HG03354 (cell line): ENCODE measurements around the gene ANKRD6.

Experiments used
- ATAC-seq: cut with Tn5 transposase; IDR thresholded peaks from one replicate; pipeline ENCODE4 v1.9.1; 2021; ENCODE audit warnings: mild to moderate bottlenecking; ENCODE audit not compliant: unreplicated experiment, poor library complexity, severe bottlenecking

ANKRD6 gene

DNA sequence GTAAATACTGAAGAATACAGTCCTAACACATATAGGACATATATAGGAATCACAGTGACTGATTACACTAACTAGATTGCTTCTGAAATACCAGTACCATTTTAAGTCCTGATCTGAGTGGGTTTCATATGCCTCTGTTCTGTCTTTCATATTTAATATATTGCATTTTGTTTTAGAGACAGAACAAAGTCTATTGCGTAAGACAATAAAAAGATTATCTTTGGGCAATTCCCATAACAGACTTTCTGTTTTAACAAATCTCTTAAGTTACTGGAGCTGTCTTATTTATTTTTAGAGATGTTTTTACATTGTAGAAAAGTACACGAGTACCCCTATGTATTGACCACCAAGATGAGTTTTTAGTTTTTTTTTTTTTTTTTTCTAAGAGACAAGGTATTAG is 29.6 kb downstream of the ANKRD6 start:
- no peak for ATAC-seq

DNA sequence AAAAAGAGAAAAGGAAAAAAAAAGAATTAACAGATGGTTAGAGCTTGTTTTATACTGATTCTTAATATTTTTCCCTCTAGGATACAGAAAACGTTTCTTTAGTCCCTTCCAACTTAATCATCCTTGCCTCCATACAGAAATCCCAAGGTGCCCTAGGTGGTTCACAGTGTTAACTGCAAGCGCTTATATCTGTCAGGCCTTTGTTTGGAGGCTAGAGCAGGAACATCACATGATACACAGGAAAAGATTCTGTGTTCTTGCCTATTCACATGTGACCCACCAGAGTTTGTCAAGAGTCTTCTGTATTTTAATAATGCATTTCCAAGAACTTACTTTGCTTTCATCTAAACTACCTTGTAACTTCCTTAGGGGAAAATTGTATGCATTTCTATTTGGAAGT is 31.3 kb downstream of the ANKRD6 start:
- no peak for ATAC-seq

DNA sequence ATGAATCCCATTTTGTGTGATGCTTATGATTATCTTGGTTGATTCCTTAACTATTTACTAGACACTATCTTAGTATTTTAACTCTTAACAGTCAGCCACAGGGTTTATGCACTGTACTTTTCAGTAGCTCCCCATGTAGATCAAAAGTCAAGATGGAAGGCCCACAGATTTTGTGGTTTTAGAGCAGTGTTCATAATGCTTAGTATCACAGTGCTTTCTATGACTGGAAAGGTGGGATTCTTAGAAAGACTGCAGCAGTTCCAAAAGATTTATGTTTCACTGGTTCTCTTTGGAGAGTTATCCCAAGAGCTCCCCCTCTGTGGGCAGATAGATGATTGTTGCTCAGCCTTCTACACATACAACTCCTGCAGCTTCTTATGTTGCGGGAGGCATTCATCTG is 34.5 kb downstream of the ANKRD6 start:
- no peak for ATAC-seq

DNA sequence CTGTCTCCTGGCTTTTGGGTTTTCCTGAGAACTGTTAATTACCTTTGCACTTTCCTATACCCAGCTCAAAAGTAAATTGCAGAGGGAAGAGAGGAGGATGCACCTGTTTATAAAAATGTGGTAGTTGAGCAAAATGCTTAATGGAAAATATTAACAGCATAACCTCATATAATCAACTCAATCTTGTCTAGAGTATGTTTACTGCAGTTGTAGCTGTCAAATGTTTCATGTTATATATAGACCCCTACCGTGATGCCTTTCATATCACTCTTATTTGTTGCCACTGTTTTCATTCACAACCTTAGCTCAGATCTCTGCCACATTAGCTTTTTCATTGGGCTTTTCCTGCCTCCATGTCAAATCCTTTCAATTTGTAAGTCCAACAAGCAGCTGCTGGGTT is 36.0 kb downstream of the ANKRD6 start:
- ATAC-seq, result no peak

DNA sequence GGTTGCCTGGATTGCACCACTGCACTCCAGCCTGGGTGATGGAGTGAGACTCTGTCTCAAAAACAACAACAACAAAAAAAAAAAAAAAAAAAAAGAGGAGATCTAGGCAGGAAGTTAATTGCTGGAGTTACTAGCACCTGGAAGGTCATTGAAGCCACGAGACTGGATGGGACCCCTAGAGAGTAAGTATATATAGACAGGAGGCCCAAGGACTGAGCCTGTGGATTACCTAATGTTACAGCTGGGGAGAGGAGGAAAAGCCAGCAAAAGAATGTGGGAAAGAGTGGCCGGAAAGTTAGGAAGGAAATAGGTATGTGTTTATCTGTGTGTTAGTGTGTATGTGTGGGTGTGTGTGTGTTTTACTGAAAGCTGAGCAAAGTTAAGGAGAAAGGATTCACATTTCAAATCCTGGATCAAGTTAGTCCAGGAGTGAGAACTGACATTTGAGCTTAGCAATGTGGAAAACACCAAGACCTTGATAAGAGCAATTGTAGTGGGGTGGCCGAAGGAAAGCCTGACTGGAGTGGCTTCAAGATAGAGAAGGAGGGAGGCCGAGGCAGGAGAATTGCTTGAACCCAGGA is 38.4 kb downstream of the ANKRD6 start:
- ATAC-seq, result no peak

DNA sequence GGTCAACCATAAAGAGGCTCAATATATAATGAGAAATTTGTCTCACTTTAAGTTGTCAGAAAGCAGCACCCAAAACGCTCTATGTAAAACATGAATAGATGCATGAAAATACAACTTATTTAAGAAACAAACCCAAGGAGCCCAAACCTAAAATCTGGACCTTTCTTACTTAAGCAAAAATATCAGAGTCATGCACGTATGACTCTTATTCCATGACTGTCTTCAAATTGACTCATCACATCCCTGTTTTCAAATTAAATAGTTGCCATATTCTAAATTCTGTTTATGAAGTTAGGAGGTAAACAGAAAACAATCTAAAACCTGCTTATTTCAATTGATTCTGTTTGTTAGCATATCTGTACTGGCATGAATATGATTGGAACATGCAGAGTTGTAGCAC is 42.1 kb downstream of the ANKRD6 start:
- ATAC-seq, result no peak

DNA sequence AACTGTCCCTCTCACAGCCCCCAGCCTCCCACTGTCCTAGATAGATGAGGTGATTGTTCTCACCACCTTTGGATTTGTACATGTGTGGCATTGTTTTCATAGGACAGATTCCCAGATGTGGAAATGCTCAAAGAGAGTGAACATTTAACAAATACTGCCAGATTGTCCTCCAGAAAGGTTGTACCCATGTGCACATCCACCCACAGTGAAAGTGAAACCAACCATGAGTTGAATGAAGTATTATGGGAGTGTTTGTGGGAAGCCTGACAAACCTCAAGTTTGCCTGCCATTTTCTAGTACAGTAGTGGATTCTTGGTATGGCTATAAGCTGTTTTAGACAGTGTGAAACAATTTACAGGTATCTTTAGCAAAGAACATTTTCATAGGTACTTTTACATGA is 42.7 kb downstream of the ANKRD6 start:
- ATAC-seq, result peak; percentile 60

DNA sequence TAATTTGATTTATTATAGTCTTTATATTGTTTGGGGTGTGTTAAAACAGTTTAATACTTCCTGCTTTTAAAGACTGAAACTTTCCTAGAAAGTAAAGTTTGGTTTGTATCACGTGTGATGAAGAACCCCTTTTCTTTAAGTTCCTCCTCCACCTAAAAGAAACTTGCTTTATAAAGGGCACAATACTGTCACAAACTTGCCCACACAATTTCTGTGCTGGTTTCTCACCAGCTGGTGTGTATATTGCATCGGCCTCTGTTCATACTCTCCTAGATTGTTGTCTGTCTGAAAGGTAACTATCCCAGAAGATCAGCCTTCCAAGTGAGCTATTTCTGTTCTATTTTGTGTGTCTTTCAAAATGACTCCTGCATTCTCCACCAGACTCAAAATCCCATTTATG is 46.9 kb downstream of the ANKRD6 start:
- no peak for ATAC-seq

DNA sequence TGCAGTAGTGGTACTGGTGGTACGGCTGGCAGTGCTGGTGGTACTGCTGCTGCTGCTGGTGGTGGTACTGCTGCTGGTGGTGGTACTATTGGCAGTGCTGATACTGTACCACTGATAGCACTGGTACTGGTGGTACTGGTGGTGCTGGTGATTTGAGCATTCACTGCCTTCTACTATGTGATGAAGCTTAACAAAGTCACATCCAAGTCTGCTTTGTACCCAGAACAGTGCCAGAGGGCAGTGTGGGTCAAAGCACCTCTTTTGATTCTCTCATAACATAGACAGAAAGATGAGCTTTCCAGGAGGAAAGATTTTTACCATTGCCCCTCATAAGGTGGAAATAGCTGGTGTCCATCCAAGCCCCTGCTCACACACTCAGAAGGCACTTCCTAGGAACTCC is 48.7 kb downstream of the ANKRD6 start:
- ATAC-seq, result no peak

DNA sequence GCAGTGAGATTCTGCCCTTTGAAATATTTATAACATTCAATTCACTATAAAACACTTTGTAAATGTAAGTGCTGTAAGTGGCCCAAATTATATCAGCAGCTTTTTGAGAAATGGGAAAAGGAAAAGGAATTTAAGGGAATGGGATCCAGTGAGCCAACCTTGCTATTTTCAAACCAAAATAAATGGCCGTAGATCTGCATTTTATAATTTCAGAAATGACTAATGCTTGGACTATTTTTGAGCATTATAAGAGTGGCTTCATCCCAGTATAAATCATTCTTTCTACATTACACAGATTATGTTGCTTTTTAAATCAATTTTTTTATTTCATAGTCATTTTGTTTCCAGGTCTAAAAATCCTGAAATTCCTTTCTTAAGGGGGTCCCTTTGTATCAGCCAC is 49.2 kb downstream of the ANKRD6 start:
- no peak for ATAC-seq

DNA sequence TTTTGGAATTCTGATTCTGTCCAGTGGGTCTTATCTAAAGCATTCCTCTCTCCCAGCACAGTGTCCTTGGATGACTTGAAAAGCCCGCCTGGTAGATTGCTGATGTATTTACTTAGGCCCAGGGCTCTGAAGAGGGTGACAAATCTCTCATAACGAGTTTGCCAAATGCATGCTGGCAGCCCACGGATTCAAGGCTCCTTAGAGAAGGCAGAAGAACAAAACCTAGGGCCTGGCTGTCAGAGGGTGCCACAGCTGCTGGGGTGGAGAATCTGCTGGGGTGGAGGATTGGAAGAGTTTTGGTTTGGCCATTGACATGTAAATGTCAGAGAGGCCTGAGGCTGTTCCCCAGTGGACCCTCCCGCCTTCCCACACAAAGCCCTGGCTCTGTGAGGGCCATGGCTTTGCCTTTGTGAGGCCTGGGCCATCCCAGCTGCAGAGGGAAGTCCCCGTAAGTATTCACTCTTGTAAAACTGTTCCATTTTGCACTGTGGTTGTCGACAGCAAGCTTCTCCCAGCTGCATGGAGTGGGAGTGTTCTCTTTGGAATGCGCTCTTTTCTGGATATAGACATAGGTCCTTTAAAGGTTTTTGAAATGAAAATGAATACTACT is 50.3 kb downstream of the ANKRD6 start:
- no peak for ATAC-seq

DNA sequence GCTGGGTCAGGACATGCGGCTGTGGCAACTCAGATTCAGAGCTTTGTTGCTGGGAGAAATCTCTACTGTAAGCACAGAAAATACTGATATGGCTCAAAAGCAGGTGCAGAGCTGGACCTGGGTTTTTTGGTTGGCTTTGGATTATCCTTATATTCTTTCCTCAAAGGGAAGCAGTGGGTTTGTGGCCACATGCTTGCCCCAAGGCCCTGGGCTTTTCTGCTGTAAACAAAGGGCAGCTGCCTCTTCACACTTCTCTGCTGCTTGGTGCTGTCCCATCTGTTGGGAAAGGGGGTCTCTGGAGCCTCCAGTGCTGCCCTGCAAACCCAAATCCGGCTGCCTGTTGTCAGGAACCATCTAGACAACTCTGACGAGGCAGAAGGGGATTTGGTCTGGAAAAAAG is 52.4 kb downstream of the ANKRD6 start:
- no peak for ATAC-seq

DNA sequence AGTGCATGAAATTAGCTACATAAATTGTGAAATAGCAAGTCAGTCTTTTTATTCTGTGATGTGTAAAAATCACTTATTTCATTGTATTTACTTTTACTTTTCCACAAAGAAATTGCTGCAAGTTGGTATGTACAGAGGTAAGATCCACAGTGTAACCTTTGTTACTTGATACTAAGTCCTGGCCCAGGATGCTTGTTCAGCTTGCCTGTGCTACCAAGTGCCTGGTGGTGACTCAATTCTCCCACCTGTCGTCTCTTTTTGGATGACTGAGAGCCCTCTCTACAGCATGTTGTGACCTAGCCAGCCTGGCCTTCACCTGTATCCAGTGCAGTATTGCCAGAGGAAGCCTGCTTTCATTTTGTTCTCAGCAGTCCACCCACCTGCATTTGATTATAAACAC is 54.9 kb downstream of the ANKRD6 start:
- no peak for ATAC-seq

DNA sequence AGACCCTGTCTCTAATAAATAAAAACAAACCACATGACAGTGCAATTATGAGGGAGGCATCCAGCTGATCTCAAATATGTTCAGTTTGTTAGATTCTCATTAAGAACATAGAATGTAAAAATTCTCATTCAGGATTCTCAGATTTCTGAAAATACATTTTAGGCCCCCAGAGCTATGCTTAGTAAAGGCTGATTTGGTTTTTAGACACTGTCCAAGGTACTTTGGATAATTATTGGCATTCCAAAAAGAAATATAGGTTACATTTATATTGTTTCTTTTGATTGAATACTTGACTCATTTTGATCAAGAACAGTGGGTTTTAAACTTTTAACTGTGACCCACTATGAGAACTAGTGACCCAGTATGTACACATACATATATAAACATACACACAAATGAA is 55.5 kb downstream of the ANKRD6 start:
- no peak for ATAC-seq

DNA sequence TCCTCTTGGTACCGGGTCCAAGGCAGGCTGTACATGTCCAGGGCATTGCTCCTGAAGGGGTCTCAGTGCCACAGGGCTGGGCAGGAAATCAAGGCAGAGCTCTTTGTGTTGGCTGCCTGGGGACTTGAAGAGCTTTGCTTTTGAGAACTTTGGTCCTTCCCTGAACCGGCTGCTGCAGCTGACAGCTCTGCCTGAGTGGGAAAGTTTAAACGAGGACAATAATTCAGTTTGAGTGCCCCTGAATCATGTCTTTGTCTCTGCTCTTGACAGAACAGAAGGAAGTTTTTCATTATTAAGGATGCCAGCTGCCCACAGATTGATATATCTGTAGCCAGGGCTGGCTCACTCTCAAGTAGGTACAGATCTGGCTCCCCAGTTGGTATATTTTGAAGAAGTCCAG is 56.1 kb downstream of the ANKRD6 start:
- ATAC-seq, result no peak

DNA sequence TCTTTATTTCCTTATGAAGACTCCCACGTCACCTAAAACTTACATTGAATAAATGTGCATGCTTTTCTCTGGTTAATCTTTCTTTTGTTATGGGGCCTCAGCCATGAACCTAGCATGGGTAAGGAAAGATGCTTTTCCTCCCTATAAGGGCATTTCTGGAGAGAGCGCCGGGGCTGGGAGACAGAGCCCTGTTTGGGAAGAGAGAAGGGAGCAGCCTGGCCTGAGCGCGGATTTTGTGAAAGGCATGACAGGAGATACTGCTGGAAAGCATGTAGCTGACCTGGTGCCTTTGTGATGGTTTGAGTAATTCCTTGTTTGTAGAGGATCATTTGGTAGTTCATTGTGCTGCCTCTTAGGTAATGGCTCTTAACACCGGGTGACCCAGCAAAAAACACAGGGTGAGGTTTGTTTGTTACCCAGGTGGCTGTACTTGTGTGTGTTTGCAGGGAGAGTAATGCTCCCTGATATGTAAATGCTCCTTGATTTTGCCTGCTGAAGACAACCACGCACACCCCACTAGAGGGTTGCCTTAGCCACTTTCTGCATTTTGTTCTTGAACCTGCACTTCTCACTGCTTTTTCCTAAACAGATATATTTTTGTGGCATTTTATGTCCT is 59.2 kb downstream of the ANKRD6 start:
- ATAC-seq, result no peak

DNA sequence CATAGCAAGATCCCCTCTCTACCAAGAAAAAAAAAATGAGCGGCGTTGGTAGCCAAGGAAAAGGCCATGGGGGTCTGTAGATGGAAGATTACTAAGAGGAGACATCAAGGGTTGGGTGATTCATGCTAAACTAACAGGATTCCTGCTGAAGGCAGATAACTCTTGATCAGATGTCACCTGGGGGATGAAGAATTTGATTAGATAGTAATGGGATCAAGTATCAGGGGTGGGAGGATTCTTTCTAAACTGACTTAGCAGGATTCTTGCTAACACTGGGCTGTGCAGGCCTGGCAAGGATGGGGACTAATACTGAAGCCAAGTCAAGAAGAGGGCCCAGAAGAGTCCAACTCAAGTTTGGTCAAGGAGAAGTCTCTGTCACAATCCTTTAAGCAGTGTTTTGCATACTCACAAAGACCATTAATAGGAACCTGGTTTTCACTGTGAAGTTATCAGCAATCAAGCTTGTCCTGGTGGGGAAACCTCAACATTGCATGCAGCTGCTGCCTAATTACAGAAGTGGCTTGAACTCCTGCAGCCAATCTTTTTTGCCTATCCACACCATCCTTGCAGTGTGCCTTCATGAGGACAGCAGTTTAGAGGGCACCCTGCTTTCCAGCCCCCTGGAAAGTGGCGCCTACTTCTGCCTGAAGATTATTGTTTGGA is 61.3 kb downstream of the ANKRD6 start:
- peak; percentile 55 for ATAC-seq

DNA sequence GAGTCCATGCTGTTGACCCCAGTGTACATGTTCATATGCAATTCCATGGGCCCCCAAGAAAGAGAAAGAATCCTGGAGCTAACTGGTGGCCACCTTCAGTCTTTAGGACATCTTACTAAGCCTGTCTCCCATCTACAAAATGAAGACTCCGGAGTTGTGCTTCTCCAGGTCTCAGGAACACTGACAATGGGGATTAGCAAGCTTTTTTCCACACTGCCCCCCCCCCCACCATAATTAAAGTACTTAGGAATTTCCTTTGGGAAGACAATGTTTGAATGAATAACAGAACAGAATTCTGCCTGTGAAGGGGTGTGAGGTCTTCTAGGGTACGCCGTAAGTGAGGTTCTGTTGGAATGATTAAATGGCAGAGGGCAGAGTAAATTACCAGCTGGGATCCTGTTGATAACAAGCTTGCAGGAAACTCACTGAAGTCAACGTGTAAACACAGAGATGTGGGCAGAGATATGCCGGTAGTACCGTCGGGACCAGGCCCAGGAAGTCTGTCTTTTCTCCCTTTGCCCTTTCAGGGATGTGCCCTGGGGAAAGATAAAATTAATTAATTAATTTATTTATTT is 63.1 kb downstream of the ANKRD6 start:
- no peak for ATAC-seq

DNA sequence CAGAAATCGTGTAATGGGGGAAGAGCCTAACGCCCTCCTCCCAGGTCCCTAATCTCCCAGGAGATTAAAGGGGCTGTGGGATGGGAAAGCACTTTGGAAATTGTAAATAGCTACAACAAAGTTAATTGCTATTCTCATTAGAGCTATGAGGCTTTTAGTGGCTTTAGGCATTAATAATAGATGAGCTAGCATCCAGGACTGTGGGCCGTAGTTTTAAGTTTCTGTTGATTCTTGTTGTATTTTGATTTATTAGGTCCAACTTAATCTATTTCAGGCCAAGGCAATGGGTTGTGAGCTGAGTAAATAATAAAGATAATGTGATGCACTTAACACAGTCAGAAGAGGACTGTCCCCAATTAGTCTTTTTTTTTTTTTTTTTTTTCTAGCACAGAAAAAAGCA is 67.7 kb downstream of the ANKRD6 start:
- ATAC-seq, result no peak

DNA sequence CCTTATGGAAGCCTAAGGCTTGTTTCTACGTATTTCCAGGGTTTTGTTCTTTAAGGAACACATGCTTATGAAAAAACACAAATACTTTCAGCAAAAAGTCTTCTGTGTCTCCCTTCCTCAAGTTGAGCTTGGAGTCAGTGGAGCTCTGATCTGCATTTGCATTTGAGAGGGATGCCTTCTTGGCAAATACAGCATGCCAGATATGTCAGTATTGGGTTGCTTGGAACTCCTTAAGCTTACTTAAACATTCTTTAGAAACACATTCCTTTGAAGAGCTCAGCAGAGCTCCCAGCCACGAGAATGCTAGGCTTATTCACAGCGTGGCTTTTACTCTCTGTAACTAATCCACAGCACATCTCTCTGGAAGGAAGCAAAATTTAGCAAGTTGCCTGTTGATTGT is 68.3 kb downstream of the ANKRD6 start:
- ATAC-seq, result no peak

DNA sequence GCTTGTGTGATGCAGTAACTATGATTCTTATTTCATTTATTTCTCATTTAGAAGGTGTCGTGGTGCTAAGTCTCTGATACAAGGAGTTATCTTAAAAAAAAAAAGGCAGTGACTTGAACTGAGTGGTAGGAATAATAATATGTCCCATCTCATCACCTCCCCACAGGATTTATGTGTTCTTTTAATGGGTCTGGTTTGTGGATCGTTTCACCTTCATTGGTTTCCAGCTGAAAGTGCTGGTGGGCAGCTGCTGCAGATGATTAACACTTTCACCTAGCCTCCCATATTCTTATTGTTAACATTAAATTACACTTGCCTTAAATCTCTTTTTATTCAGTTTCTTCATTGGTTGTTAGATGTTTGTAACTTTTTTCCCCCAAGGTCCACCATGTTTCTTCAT is 68.8 kb downstream of the ANKRD6 start:
- ATAC-seq, result no peak
